Endodermal cell (in vitro differentiated cells): ENCODE results near the gene AACS. TPM values are rescaled to one million over a fixed set of nuclear protein-coding genes. Genes with fewer than 3 reads are reported as not detected.

Experiments
- DNase-seq: peaks from one replicate; pipeline ENCODE4 v3.0.0-alpha.2; 2017
- H3K27ac ChIP-seq: 2 replicates; pipeline ENCODE4 v1.5.1; 2013; ENCODE audit warnings: mild to moderate bottlenecking, low read depth, low read length, moderate library complexity
- H3K27me3 ChIP-seq: 2 replicates; pipeline ENCODE4 v1.6.1; 2013; ENCODE audit warnings: mild to moderate bottlenecking, low read length, moderate library complexity; ENCODE audit not compliant: insufficient read depth, control insufficient read depth, poor library complexity, severe bottlenecking
- H3K36me3 ChIP-seq: 2 replicates; pipeline ENCODE4 v1.7.0; 2013; ENCODE audit warnings: mild to moderate bottlenecking, low read length, moderate library complexity; ENCODE audit not compliant: control insufficient read depth, insufficient read depth
- H3K4me1 ChIP-seq: one replicate; pipeline ENCODE4 v1.7.0; 2013; ENCODE audit warnings: low read length; ENCODE audit not compliant: control insufficient read depth, insufficient read depth
- H3K4me3 ChIP-seq: 2 replicates; pipeline ENCODE4 v1.5.1; 2013; ENCODE audit warnings: mild to moderate bottlenecking, low read length, moderate library complexity
- H3K9ac ChIP-seq: 2 replicates; pipeline ENCODE4 v1.6.1; 2013; ENCODE audit warnings: mild to moderate bottlenecking, low read length, moderate library complexity; ENCODE audit not compliant: poor library complexity, severe bottlenecking; ENCODE audit errors: extremely low read depth
- H3K9me3 ChIP-seq: 2 replicates; pipeline ENCODE4 v1.6.1; 2013; ENCODE audit warnings: mild to moderate bottlenecking, low read length, moderate library complexity; ENCODE audit not compliant: control insufficient read depth
- H3K27ac Mint-ChIP-seq: 2 replicates; pipeline ENCODE4 v1.8.0; 2020; ENCODE audit warnings: mixed read lengths
- H3K27me3 Mint-ChIP-seq: 2 replicates; pipeline ENCODE4 v1.8.0; 2021; ENCODE audit warnings: mild to moderate bottlenecking, mixed read lengths; ENCODE audit not compliant: insufficient read depth
- H3K36me3 Mint-ChIP-seq: 2 replicates; pipeline ENCODE4 v1.8.0; 2020; ENCODE audit warnings: low read depth, mixed read lengths
- H3K4me1 Mint-ChIP-seq: 2 replicates; pipeline ENCODE4 v1.8.0; 2020; ENCODE audit warnings: mixed read lengths
- H3K4me3 Mint-ChIP-seq: 2 replicates; pipeline ENCODE4 v1.8.0; 2020; ENCODE audit warnings: mild to moderate bottlenecking, moderate library complexity, mixed read lengths
- H3K9me3 Mint-ChIP-seq: 2 replicates; pipeline ENCODE4 v1.8.0; 2020; ENCODE audit warnings: mild to moderate bottlenecking, mixed read lengths
- WGBS, 2 experiments: methylation state at CpG; one replicate each; pipeline versions ENCODE4 v1.1.5 to v1.1.7; 2013; ENCODE audit warnings: missing lambda C conversion rate in 2 of 2, mixed read lengths in 1 of 2; ENCODE audit not compliant: insufficient coverage in 1 of 2, insufficient read length in 1 of 2; 5-methylcytosine and 5-hydroxymethylcytosine counted together
- total RNA-seq, 2 donors: library from RNA; stranded (reverse); fragmentation: NEBNext Ultra II Directional in 1 of 2; extraction: Animal tissue kit (Norgen Biotek cat#: 25700) in 1 of 2; gene quantifications; 2 replicates in 1 of 2; 3 replicates in 1 of 2; pipeline ENCODE4 v1.2.1, GENCODE V29; 2021
- TF ChIP-seq, protein P1 (sequence below): fragments of 200-600 bp; sonication (generic); conservative IDR thresholded peaks from 2 replicates; pipeline ENCODE4 v1.5.0; 2021; ENCODE audit warnings: antibody characterized with exemption, mild to moderate bottlenecking

Gene AACS
- total RNA-seq, 2 donors from 2014 or later, result 55.4 to 71.9 TPM

GRCh38 chr12:125091401-125091800, 26.2 kb downstream of the AACS start:
- H3K4me3 ChIP-seq, result no peak overlapping the region
- TF ChIP-seq, protein P1, sequence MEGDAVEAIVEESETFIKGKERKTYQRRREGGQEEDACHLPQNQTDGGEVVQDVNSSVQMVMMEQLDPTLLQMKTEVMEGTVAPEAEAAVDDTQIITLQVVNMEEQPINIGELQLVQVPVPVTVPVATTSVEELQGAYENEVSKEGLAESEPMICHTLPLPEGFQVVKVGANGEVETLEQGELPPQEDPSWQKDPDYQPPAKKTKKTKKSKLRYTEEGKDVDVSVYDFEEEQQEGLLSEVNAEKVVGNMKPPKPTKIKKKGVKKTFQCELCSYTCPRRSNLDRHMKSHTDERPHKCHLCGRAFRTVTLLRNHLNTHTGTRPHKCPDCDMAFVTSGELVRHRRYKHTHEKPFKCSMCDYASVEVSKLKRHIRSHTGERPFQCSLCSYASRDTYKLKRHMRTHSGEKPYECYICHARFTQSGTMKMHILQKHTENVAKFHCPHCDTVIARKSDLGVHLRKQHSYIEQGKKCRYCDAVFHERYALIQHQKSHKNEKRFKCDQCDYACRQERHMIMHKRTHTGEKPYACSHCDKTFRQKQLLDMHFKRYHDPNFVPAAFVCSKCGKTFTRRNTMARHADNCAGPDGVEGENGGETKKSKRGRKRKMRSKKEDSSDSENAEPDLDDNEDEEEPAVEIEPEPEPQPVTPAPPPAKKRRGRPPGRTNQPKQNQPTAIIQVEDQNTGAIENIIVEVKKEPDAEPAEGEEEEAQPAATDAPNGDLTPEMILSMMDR, result no peak
- H3K27me3 ChIP-seq, result no peaks in the 10 kb centered on the region
- DNase-seq, result no peak
- Mint-ChIP-seq H3K9me3 (no peaks in the 10 kb centered on the region), H3K4me3 (no peak overlapping the region), H3K36me3 (peaks cover 32% of the 10 kb centered on the region), H3K27me3 (no peaks in the 10 kb centered on the region), H3K4me1 (peaks cover 13% of the 10 kb centered on the region), H3K27ac (no peak overlapping the region)
- 95 to 97% methylated on average over 18 of the region's 18 CpGs for WGBS, 2 experiments
- no peak overlapping the region for H3K27ac ChIP-seq
- H3K4me1 ChIP-seq, result no peaks in the 10 kb centered on the region
- H3K9ac ChIP-seq, result no peak overlapping the region
- peaks cover 70% of the 10 kb centered on the region for H3K36me3 ChIP-seq
- H3K9me3 ChIP-seq, result no peaks in the 10 kb centered on the region

DNA sequence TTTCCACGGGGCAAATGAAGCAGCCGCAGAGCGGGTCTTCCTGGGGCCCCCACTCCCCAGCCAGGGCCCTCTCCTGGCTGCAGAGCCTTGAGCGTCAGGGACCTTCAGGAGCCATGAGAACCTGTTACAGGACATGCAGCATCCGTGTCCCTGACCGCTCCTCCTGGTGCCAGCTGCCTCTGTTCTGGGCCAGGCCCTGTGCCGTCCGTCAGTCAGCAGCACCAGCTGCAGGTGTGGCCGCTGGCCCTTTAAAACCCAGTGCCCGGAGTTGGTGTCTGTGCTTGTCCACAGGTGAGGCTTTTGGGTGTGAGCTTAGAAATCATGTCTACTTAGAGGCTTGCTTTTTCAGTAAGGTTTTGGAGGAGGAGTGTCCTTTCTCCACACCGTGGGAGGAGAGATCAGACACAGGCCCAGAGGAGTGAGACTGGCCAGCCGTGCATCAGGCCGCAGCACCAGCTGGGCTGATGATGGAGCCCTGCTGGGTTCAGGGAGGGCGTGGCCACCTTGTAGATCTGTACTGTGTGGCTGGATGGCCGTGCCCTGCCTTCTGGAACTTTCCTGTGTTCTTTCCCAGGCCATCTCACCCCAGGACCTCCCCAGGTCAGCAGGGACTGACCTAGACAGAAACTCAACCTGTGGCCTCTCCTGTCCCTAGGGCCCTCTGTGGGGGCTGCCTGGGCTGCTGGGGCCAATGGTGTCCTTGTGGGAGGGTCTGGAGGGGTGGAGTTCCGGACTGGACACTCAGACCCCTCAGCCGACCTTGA, 27.1 kb downstream of the AACS start:
- Mint-ChIP-seq H3K27ac (no peak overlapping the region), H3K9me3 (no peaks in the 10 kb centered on the region), H3K36me3 (peaks cover 26% of the 10 kb centered on the region), H3K4me1 (peaks cover 20% of the 10 kb centered on the region), H3K4me3 (no peak overlapping the region), H3K27me3 (no peaks in the 10 kb centered on the region)
- 93 to 95% methylated on average over 2 to 17 of the region's 17 CpGs for WGBS, 2 experiments
- Histone ChIP-seq H3K4me3 (no peak overlapping the region), H3K9ac (no peak overlapping the region), H3K36me3 (peaks cover 69% of the 10 kb centered on the region), H3K9me3 (no peaks in the 10 kb centered on the region), H3K27me3 (no peaks in the 10 kb centered on the region), H3K27ac (no peak overlapping the region), H3K4me1 (no peaks in the 10 kb centered on the region)
- TF ChIP-seq, protein P1, result no peak
- DNase-seq, result no peak

GRCh38 chr12:125092872-125093680, 27.8 kb downstream of the AACS start:
- TF ChIP-seq, protein P1, result peak; percentile 51
- no peaks in the 10 kb centered on the region for H3K4me1 ChIP-seq
- peak; percentile 71 for DNase-seq
- H3K27me3 ChIP-seq, result no peaks in the 10 kb centered on the region
- Mint-ChIP-seq H3K27ac (peak overlapping the region; percentile 15), H3K4me1 (peaks cover 26% of the 10 kb centered on the region), H3K9me3 (no peaks in the 10 kb centered on the region), H3K27me3 (no peaks in the 10 kb centered on the region), H3K36me3 (peaks cover 18% of the 10 kb centered on the region), H3K4me3 (no peak overlapping the region)
- no peak overlapping the region for H3K27ac ChIP-seq
- WGBS, 2 experiments, result 93 to 95% methylated on average over 17 to 19 of the region's 19 CpGs
- no peak overlapping the region for H3K9ac ChIP-seq
- H3K4me3 ChIP-seq, result no peak overlapping the region
- H3K9me3 ChIP-seq, result no peaks in the 10 kb centered on the region
- H3K36me3 ChIP-seq, result peaks cover 63% of the 10 kb centered on the region
